ENCODE measurements around the gene CROCC2.
A peak's percentile ranks its signal among the peaks of the same experiment; 100 is the strongest.

CROCC2 gene

DNA sequence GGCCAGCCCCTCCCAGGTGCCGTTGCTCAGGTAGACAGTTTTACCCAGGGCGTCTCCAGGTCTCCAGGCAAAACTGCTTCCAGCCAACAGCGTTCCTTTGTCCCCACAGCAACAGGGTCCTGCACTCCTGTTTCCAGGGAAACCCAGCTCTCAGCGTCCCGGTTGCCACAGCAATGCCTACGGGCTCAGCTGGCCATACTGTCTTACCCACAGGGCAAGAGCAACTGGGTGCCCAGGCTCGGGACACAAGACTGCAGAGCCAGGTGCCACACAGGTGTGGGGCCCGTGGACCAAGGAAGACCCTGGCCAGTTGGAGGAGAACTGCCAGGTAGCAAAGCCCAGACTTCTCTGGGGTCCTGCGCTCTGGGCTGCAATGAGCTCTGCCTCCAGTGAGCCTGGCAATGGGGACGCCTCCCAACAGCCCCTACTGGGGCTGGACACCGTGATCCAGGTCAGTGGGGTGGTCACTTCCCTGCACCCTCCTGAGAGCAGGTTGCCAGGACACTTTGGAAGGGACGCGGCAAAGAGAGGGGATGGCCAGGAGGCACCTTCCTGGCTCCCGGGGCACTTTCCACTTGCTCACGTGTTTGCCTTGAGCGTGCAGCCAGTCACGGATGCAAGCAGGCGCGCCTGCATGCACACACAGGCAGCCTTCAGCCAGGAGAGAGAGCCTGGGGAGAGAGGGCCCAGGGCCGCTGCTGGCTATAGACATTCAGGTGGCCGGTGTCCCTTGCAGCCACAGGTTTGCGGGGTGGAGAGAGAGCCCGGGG lies at the start of gene CROCC2:
Gene CROCC2, plus strand, starts transcription at position 196 of the 770 bp plus-strand sequence. Its CDS starts 178 bp downstream, at position 374.
- no peak for DNase-seq

DNA sequence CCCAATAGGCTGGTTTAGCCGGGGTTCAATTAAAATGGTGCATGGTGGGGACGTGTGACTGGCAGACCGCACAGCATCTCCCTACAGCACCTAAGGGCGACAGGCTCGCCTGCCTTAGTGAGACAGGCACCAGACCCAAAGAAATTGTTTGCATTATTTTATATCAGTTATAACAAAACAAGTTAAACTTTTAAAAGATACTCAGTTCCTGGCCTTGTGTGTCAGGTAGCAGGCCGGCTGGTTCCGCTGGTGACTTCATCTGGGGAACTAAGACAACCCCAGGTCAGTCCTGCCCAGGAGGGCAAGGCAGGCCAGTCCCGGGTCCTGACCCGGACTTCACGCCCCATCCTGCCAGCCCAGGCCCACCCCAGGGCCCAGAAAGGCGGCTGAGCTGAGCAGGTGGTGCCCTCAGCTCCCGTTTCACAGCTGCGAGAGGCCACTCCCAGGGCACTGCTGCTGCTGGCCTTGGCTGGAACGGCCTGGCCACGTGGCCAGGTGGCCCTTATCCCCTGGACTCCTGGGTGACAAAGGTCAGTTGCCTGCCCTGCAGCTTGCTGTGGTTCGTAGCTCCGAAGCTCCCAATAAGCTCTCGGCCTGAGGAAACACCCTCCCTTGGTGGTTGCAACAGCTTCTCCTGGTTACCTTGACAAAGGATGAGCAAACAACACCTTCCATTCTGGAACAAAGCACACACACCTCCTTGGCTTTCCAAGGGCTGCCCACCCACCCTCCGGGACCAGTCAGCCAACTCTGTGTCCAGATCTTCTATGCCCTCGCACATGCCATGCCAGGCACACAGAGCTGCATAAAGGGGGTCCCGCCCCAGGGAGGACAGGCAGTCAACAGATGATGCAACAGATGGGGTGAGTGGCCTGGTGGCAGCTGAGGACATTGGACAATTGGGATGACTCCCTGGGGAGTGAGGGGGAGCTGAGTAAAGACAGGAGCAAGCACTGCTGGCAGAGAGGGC lies 48.8 kb upstream of the CROCC2 start:
- DNase-seq: no peak

DNA sequence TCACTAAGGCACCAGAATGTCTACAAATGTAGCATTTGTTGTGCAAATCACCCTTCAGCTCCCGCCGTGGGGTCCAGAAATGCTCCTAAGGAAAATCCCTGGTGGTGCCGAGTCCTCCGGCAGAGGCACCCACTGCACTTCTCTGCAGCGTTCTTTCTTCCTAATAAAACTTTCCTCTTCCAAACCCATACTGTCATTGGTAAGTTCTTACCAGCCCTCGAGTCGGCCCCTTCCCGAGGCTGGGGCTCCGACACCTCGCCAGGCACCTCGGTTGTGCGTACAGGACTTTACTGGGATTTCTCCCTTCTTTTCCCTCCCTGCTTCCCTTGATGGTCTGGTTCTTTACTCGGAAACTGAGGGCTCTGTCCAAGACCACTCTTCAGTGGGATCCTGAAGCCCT lies 47.8 kb upstream of the CROCC2 start:
- DNase-seq: no peak

DNA sequence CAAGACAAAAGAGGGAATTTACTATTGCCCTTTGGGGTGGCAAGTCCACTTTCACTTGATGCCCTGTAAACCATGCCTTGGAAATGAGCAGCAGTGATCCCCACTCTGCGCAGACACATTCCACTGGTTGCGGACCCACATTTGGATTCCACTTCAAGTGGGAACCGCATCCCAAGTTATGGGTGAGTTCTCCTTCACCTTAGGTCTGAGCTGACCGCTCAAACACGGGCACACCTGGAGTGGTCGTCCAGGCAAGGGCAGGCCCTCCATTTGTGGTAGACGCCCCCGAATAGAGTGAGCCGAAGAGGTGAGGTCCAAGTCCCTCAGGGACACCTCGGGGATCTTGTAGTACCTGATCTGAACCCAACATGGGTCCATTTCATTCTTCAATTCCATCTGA lies 47.3 kb upstream of the CROCC2 start:
- DNase-seq: no peak

DNA sequence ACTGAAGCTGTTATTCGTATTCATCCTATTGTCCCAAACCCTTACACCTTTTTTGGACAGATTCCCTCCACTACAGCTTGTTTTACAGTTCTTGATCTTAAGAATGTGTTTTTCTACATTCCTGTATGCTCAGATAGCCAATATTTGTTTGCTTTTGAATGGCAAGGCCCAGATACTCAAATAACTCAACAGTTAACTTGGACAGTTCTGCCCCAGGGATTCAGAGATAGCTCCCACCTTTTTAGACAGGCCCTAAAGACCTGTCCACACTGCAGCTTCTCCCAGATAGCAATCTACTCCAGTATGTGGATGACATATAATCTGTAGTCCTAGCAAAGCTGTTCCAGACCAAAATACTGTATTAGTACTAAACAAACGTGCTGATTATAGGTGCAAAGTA lies 44.6 kb upstream of the CROCC2 start:
- DNase-seq: no peak

DNA sequence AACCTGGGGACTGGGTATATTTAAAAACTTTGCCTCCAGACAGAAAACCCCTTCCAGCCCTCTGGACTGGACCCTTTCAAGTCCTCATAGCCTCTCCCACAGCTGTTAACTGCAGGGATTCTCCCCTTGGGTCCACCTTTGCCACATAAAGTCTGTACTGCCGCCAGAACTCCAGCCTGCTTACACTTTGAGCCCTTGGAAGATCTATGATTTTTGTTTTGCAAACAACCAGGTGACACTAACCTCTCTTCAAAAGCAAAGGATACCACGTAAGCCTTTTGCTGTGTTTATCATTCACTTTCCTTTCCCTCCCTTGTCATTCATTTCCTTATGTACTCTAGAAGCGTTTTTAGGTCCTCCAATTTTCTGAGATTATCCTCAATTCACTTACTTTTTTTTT lies 41.7 kb upstream of the CROCC2 start:
- no peak for DNase-seq

DNA sequence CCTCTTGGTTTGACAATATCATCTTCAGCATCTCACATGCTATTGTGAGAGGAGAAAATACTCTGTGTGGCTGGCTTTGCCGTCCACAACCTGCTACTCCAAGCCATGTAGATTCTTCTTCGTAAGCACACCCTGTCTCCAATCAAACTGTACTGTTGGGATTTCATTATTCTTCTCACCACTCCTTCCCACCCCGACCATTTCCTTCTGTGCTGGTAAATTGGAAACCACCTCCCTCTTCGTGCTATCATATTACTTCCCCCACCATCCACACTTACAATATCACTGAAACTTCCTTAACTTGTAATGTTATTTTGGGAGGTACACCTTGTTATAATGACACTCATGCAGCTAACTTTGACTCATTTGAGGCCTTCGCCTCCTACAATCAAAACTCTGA lies 40.7 kb upstream of the CROCC2 start:
- no peak for DNase-seq

DNA sequence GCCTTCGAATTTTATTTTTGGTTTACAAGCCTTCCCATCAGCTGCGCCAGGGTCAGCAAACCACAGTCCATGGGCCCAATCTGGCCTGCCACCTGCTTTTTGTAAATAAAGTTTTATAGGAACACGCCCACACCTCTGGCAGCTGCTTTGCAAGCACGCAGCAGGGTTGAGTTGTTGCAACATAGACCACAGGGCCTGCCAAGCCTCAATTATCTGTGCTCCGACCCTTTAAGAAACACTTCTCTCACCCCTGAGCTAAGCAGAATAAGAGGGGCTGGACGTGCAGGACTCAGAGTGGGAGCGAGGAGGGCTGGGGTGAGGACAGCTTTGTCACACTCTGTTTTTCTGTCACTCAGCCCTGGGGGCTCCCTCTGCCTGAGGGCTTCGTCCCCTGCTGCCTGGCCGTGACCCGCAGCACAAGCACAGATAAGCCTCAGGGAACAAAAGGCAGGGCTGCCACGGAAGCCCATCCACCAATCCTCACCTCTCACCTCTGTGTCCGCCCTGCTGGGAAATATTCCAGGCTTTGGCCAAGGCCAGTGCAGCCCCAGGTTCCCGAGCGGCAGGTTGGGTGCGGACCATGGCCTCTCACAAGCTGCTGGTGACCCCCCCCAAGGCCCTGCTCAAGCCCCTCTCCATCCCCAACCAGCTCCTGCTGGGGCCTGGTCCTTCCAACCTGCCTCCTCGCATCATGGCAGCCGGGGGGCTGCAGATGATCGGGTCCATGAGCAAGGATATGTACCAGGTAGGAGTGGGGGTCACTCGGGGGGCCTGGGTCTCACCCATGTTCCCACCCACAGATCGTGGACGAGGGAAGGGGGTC lies 37.6 kb upstream of the CROCC2 start, which contains the start of gene AGXT:
Gene AGXT, plus strand, starts transcription at position 539 of the 823 bp plus-strand sequence. Its CDS starts 42 bp downstream, at position 581.
- peak; percentile 15 for DNase-seq

DNA sequence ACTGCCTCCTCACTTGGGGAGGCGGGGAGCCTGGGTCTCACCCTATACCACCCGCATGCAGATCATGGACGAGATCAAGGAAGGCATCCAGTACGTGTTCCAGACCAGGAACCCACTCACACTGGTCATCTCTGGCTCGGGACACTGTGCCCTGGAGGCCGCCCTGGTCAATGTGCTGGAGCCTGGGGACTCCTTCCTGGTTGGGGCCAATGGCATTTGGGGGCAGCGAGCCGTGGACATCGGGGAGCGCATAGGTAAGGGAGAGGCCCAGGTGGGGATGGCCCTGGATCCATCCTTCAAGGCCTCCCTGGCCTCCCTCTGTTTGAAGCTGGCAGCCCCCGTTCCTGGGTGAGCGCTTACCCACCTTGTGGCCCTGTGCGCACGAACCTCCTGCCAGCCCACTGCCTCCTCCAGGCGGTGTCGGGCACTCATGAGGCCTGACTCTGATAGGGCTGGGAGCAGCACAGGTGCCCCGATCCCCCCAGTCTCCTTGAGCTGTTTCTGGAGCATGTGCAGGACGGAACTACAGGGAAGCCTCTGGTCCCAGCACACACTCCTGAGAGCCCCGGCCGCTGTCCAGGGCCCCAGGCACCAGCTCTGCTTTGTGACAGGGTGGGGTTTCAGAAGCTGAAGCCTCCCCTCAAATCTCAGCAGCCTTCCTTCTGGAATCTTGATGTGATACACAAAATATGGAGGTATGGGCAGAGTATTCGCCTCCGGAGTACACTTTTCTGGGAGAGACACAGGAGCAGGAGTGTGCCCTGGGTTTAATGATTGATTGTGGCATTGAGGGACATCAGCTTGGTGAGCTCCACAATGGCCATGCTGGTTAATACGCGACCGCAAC lies 36.8 kb upstream of the CROCC2 start:
- no peak for DNase-seq

DNA sequence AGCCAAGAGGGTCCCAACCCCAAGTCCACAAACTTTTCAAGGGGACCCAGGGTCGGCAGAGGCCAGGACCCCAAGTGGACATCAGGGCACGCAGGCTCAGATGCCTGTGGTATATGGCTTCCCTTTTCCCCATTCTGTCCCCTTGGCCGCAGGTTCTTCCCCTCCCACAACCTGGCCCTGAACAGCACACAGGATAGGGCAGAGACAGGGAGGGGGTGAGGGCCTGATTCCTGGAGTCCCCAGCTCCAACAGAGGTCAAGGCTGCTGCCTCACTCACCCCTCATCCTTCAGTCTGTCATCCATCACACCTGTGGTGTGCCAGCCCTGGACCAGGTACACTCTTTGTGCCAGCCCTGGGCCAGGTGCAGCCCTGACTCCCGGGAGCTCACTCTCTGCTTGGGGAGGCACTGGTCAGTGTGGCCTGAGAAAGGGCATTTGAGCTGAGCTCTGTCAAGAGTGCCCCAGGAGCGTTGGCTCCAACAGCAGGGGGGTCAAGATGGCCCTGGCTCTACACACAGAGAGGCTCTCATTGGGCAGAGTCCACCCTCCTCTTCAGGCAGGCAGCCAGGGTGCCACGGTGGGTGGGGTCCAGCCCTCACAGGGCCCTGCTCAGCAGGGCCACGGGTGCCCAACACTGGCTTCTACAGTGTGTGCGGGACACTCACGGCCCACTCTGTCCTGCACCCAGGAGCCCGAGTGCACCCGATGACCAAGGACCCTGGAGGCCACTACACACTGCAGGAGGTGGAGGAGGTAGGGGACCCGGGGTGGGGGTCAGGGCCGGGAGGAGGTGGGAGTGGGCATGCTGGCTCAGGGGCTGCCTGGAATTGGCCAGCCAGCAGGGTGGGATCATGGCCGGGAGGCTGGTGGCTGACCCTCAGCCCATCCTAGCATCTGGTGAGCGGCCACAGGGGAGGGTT lies 35.9 kb upstream of the CROCC2 start:
- DNase-seq: no peak

DNA sequence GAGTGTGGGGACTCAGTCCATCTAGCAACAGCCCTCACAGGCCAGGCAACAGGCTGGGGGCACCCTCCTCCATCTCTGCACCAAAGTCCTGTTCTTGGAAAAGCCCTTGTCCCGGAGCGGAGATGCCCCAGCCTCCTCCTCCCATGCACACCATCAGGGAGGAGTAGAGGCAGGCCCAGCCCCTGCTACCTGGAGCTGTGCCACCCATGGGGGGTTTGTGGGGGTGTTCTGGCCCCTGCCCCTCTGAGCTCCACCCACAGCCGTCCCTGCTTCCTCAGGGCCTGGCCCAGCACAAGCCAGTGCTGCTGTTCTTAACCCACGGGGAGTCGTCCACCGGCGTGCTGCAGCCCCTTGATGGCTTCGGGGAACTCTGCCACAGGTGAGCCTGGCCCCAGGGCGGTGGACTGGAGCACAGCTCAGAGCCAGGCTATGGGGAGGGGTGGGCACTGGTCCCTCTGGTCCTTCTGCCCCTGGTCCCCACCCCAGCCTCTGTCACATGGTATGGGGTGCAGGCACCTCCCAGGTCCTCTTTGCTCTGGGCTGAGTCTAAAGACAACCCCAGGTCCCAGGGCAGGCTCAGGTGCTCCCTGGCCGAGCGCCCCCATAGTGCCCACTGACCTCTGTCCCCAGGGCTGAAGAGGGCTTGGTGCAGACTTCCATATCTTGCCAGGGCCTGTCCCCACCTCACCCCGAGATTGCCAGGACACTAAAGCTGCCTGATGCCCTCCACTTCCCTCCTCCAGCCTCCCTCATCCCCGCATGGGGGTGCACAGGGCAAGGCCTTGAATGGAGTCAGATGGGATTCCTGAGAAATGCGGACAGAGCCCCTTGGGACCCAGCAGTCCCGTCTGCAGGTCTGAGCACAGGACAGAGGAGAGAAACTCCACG lies 34.8 kb upstream of the CROCC2 start:
- no peak for DNase-seq

DNA sequence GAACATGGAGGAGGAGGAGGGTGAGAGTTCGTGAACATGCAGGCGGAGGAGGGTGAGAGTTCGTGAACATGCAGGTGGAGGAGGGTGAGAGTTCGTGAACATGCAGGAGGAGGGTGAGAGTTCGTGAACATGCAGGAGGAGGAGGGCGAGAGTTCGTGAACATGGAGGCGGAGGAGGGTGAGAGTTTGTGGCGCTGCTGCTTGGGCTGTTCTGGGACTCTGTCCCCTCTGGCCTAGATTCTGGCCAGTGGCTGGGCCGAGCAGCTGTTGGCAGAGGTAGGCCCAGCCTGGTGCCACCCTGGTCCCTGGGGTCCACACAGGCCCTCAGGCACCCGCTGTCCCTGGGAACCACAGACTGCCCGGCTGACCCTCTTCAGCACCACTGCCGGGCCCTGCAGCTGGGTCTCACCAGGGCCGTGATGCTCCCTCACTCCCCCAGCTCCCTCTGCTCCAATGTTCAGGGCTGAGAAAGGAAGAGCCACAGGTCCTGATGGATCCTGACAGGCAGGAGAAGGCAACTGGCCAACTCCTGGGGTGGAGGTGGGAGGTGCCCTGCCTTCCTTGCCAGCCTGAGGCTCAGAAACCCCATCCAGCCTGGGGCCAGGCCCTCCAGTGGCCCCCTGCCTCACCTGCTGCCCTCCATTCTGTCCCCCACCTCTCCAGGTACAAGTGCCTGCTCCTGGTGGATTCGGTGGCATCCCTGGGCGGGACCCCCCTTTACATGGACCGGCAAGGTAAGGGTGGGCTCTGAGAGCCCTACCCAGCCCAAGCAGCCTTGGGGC lies 33.6 kb upstream of the CROCC2 start:
- no peak for DNase-seq

DNA sequence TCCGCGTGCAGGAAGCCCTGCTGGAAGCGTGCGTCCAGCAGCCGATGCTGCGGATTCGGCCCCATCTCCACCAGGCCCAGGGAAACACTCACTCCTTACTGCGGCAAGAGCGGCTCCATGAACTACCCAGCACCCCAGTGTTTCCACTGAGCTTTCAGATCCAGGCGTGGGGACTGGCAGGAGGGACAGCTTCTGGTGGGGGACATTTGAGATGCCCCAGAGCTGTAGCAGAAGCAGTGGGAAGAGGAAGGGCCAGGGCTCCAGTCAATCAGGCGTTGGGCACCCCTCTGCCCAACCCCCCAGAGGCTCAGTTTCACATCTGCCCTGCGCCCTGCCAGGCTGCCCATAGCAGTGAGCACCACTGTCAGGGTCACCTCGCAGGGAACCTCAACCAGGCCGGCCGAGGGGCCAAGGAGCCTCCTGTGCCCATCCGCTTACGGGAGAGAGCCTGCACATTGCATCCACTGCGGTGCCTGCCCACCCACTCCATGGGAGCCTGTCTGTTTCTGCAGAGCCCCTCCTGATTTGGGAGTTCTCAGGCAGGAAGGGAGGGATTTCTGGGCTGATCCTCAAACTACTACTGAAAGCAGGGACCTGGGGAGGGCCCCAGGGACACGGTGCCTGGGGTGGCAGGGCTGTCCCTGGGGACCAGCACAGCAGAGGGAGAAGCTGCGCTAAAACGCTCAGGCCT lies 32.9 kb upstream of the CROCC2 start:
- no peak for DNase-seq

DNA sequence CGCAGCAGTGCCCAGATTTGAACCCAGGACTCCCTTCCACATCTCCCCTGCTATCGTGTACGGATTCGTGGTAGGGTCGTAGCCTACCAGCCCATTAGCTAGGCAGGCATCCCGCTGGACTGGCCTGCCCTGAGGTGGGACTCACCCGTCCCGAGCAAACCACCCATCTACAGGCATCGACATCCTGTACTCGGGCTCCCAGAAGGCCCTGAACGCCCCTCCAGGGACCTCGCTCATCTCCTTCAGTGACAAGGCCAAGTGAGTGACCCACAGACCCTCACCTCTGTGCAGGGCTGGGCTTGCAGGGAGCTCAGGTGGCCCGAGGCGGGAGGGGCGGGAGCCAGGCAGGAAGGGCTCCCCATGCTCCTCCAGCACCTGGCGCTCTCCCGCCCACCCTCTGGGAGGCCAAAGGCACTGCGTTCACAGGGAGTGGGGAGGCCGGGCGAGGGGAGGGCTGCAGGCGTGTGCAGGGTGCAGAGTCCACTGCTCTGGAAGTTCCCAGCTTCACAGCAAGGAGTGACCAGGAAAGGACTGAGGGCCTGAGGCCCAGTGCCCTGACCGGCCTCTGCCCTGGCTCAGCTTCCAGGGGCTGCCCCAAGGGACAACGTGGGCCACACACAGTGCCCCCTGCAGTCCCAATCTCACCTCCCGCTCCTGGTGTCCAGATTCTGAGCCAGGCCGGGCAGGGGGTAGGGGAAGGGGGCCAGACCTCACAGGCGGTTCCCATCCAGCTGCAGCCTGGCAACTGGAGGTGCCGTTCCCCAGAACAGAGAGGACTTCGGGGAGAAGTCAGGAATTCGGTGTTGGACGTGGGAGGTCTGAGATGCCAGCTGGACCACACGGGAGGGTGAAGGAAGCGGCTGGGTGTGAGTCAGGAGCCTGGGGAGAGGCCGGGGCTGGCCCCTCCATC lies 32.1 kb upstream of the CROCC2 start:
- DNase-seq: no peak

DNA sequence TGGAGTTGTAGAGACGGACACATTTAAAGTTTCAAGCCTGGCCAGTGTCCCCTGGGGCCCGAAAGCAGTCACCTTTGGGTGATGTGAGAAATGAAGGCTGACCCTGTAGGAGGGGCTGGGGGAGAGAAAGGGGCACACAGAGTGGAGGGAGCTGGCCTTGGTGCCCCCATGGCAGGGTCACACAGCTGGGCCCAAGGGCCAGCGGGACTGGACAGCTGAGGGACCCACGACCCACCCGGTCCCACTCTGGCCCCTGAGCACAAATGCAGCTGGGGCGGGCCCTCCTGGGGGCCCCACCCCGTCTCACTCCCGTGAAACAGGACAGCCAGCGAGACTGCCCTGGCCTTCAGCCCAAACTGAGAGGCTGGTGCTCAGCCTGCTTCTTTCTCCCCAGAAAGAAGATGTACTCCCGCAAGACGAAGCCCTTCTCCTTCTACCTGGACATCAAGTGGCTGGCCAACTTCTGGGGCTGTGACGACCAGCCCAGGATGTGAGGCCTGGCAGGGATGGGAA lies 31.4 kb upstream of the CROCC2 start:
- DNase-seq: no peak

DNA sequence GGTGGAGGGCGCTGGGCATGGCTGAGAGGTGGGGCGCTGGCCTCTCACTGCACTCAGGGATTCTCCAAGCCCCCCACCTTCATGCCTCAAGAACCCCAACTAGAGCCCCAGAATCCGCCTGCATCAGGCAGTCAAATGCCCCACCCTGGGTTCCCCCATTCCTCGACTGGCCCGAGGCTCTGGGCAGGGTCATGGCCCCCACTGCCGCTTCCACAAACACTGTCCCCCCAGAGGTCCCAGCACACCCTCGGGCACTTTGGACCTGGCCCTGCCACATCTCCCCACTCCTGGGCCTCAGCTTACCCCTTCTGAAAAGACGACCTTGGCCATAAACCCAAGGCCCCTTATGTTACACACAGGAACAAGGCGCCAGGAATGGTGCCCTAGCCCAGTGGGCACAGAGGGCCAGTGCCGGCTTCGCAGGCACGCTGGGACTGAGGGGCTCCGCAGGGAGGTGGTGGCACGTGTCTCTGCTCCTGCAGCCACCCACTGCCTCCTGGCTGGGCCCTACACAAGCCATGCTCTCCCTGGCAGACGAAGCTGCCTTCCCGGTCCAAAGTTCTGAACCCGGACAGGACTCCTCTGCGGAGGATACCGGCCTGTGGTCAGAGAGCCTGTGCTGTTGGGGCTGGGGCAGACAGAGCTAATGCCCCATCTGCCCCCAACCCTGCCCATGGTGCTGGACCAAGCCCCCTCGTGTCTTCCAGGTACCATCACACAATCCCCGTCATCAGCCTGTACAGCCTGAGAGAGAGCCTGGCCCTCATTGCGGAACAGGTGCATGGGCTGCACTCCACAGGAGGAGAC lies 30.7 kb upstream of the CROCC2 start:
- DNase-seq: no peak
